ENCODE results near the gene CLEC16A. TPM values are rescaled to one million over a fixed set of nuclear protein-coding genes. Genes with fewer than 3 reads are reported as not detected.
"Not testable (repeated sequence)": the region's sequence is repeated elsewhere in the genome, so short reads cannot be mapped to it uniquely, and the experiment has no call there.

The CLEC16A gene
- total RNA-seq, 1 donor from 2014 or later: 7.8 TPM

DNA sequence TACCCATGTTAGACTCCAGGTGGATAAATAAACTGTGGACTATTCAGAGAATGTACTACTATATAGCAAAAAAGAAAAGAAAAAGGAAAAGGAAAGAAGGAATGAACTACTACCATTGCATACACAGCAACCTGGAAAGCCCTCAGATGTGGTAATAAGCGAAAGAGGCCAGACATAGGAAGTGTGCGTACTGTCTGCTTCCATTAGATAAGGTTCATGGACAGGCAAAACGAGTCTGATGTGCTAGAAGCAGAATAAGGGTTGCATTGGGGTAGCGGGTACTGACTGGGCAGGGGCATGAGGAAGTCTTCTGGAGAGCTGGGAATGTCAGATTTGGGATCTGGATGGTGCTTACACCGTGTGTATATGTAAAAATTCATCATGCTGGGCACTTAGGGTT is 21.8 kb downstream of the CLEC16A start:
- Histone ChIP-seq H3K9ac (no peak overlapping the region), H3K79me2 (ENCODE audit: low read depth) (no peaks in the 10 kb centered on the region), H3K9me3 (ENCODE audit: low read depth) (no peaks in the 10 kb centered on the region), H3K4me1 (no peaks in the 10 kb centered on the region), H2AFZ (replicated peaks) (no peak overlapping the region), H3K4me2 (no peak overlapping the region), H4K20me1 (ENCODE audit: low read depth) (no peaks in the 10 kb centered on the region), H3K4me3 (no peak overlapping the region), H3F3A (ENCODE audit: low read depth) (no peaks in the 10 kb centered on the region), H3K27me3 (no peaks in the 10 kb centered on the region), H3K36me3 (no peaks in the 10 kb centered on the region), H3K27ac (no peak overlapping the region)
- no peak for DNase-seq (ENCODE audit: low spot score)
- Mint-ChIP-seq H3K36me3 (no peaks in the 10 kb centered on the region), H3K4me1 (peaks cover 5% of the 10 kb centered on the region), H3K4me3 (no peak overlapping the region), H3K9me3 (no peaks in the 10 kb centered on the region), H3K27me3 (ENCODE audit: insufficient read depth, low read depth) (no peaks in the 10 kb centered on the region), H3K27ac (no peak overlapping the region)
- TF ChIP-seq EZH2 (IDR thresholded peaks at IDR 0.05): no peak

DNA sequence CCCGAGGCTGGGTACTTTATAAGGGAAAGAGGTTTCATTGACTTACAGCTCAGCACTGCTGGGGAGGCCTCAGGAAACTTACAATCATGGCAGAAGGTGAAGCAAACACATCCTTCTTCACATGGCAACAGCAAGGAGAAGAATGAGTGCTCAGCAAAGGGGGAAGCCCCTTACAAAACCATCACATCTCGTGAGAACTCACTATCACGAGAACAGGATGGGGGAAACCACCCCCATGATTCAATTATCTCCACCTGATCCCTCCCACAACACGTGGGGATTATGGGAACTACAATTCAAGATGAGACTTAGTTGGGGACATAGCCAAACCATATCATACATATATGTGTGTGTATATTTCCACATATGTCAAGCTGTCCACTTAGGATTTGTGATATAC is 22.2 kb downstream of the CLEC16A start:
- H4K20me1 ChIP-seq (ENCODE audit: low read depth); H3K4me2 ChIP-seq; H3K4me1 ChIP-seq; H3K4me1 Mint-ChIP-seq; H3K36me3 Mint-ChIP-seq; DNase-seq (ENCODE audit: low spot score); H3K9me3 ChIP-seq (ENCODE audit: low read depth); H3K4me3 ChIP-seq; H3F3A ChIP-seq (ENCODE audit: low read depth); H3K4me3 Mint-ChIP-seq; H3K79me2 ChIP-seq (ENCODE audit: low read depth); H2AFZ ChIP-seq (replicated peaks); H3K27me3 Mint-ChIP-seq (ENCODE audit: insufficient read depth, low read depth); H3K27ac Mint-ChIP-seq; H3K9ac ChIP-seq; H3K36me3 ChIP-seq; H3K27ac ChIP-seq; H3K27me3 ChIP-seq; H3K9me3 Mint-ChIP-seq: not testable (repeated sequence)

- Mint-ChIP-seq H3K4me3 (no peak overlapping the region), H3K27me3 (ENCODE audit: insufficient read depth, low read depth) (peaks cover 2% of the 10 kb centered on the region), H3K36me3 (no peaks in the 10 kb centered on the region), H3K27ac (no peak overlapping the region), H3K9me3 (no peaks in the 10 kb centered on the region), H3K4me1 (peaks cover 13% of the 10 kb centered on the region)
- Histone ChIP-seq H3K27me3 (no peaks in the 10 kb centered on the region), H4K20me1 (ENCODE audit: low read depth) (no peaks in the 10 kb centered on the region), H3K4me2 (no peak overlapping the region), H3F3A (ENCODE audit: low read depth) (no peaks in the 10 kb centered on the region), H3K9me3 (ENCODE audit: low read depth) (no peaks in the 10 kb centered on the region), H3K79me2 (ENCODE audit: low read depth) (no peaks in the 10 kb centered on the region), H3K9ac (no peak overlapping the region), H3K36me3 (no peaks in the 10 kb centered on the region), H3K4me3 (no peak overlapping the region), H3K27ac (no peak overlapping the region), H3K4me1 (no peaks in the 10 kb centered on the region), H2AFZ (replicated peaks) (no peak overlapping the region)
- TF ChIP-seq, protein P1, sequence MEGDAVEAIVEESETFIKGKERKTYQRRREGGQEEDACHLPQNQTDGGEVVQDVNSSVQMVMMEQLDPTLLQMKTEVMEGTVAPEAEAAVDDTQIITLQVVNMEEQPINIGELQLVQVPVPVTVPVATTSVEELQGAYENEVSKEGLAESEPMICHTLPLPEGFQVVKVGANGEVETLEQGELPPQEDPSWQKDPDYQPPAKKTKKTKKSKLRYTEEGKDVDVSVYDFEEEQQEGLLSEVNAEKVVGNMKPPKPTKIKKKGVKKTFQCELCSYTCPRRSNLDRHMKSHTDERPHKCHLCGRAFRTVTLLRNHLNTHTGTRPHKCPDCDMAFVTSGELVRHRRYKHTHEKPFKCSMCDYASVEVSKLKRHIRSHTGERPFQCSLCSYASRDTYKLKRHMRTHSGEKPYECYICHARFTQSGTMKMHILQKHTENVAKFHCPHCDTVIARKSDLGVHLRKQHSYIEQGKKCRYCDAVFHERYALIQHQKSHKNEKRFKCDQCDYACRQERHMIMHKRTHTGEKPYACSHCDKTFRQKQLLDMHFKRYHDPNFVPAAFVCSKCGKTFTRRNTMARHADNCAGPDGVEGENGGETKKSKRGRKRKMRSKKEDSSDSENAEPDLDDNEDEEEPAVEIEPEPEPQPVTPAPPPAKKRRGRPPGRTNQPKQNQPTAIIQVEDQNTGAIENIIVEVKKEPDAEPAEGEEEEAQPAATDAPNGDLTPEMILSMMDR (IDR thresholded peaks at IDR 0.05): no peak
- TF ChIP-seq EZH2phosphoT487 (IDR thresholded peaks at IDR 0.05) (no peak), EZH2 (IDR thresholded peaks at IDR 0.05) (no peak)
- no peak for DNase-seq (ENCODE audit: low spot score)
Observed at GRCh38 chr16:10967986-10968385, 23.6 kb downstream of the CLEC16A start.

DNA sequence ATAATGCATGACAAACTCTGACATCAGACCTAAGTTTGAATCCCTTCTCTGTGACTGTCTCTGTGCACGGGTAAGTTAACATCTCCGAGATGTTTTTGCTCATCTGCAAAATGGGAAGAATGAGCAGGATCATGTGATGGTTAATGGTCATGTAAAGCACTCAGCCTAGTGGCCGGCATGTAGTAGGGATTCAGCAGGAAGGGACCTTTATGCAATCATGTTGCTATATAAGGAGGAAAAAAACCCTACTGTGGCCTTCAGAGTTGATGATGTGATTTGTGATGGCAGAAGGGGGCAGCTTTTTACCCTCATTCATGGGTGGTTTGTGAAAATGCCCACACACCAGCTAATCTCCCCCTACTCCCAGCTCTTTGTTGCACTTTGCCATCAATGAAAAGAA is 24.1 kb downstream of the CLEC16A start:
- Histone ChIP-seq H3K9me3 (ENCODE audit: low read depth) (no peaks in the 10 kb centered on the region), H3K36me3 (no peaks in the 10 kb centered on the region), H4K20me1 (ENCODE audit: low read depth) (no peaks in the 10 kb centered on the region), H3K27me3 (no peaks in the 10 kb centered on the region), H3K4me1 (no peaks in the 10 kb centered on the region), H3K79me2 (ENCODE audit: low read depth) (no peaks in the 10 kb centered on the region), H3F3A (ENCODE audit: low read depth) (no peaks in the 10 kb centered on the region), H3K9ac (no peak overlapping the region), H3K27ac (no peak overlapping the region), H2AFZ (replicated peaks) (no peak overlapping the region), H3K4me3 (no peak overlapping the region), H3K4me2 (no peak overlapping the region)
- Mint-ChIP-seq H3K4me1 (peaks cover 16% of the 10 kb centered on the region), H3K9me3 (no peaks in the 10 kb centered on the region), H3K27me3 (ENCODE audit: insufficient read depth, low read depth) (peaks cover 2% of the 10 kb centered on the region), H3K36me3 (peaks cover 3% of the 10 kb centered on the region), H3K27ac (peak overlapping the region; percentile 21), H3K4me3 (no peak overlapping the region)
- DNase-seq (ENCODE audit: low spot score): no peak
- TF ChIP-seq, protein P1 (IDR thresholded peaks at IDR 0.05): no peak
- TF ChIP-seq EZH2 (IDR thresholded peaks at IDR 0.05): no peak
- no peak for TF ChIP-seq EZH2phosphoT487 (IDR thresholded peaks at IDR 0.05)
